Activated T-cell treated with anti-CD3 and anti-CD28 coated beads for 4 hours (primary cell): Measurements from ENCODE around the gene FCGR2B.
"Not testable (repeated sequence)": the region's sequence is repeated elsewhere in the genome, so short reads cannot be mapped to it uniquely, and the experiment has no call there.

ENCODE experiments used
- DNase-seq: peaks from one replicate; pipeline ENCODE4 v3.0.0-alpha.2; 2020

Gene FCGR2B

DNA sequence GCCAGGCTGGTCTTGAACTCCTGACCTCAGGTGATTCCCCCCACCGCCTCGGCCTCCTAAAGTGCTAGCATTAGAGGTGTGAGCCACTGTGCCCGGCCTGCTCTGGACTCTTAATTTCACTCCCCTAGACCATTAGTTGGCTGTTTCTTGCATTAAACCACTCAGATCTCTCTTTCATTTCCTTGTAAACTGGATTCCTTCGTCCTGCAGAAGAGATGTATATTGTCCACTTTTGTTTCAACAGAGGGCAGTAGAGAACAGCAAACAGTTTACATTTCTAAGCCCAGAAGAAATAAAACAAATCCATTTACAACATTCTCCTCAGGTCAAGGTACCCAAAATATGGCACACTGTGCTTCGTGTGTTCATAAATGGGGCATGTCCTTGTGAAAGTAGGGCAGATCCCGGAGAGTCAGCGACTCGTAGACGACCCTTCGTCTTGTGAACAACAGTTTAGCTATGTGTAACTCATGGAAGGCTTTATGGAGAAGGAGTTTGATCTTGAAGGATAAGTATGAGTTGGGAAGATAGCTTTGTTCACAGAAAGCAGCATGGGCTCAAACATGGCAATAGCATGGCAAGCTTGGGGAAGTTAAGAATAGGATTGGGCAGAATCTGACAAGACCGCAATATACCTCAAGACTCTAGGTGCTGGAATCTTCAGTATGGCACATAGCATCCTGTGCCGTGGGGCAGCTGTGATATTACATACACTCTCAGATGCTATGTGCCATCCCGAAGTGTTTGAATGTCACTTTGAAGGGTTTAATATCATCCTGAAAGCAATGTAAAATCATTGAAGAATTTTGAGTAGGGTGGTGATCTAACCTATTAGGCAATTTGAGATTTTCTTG is 15.2 kb upstream of the FCGR2B start:
- DNase-seq = not testable (repeated sequence)

DNA sequence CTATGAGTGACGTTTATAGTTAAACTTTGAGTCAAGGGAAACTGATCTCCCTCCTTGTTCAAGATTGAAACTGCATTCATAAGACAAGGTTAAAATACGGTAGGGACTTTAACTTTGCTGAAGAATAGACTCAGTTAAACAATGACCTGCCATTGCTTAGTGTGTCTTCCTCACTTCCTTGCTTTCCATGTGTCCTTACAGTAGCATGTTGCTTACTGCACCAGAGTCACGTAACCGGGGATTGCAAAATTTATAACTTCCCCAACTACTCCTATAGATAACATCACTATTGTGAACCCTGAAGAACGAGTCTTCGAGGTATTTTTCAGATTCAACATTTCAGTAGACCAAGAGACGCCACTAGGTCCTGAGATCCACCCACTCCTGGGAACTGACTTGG is 9.4 kb upstream of the FCGR2B start:
- not testable (repeated sequence) for DNase-seq

GRCh38 chr1:161653971-161654370 is 9.0 kb upstream of the FCGR2B start:
- not testable (repeated sequence) for DNase-seq

GRCh38 chr1:161658524-161658923 is 4.4 kb upstream of the FCGR2B start:
- DNase-seq = not testable (repeated sequence)

- DNase-seq = not testable (repeated sequence)
Observed at GRCh38 chr1:161661660-161662311, 1.2 kb upstream of the FCGR2B start.

- not testable (repeated sequence) for DNase-seq
Observed at GRCh38 chr1:161663569-161663968, 626 bp downstream of the FCGR2B start.

- DNase-seq = not testable (repeated sequence)
Observed at GRCh38 chr1:161664689-161665088, 1.7 kb downstream of the FCGR2B start.

DNA sequence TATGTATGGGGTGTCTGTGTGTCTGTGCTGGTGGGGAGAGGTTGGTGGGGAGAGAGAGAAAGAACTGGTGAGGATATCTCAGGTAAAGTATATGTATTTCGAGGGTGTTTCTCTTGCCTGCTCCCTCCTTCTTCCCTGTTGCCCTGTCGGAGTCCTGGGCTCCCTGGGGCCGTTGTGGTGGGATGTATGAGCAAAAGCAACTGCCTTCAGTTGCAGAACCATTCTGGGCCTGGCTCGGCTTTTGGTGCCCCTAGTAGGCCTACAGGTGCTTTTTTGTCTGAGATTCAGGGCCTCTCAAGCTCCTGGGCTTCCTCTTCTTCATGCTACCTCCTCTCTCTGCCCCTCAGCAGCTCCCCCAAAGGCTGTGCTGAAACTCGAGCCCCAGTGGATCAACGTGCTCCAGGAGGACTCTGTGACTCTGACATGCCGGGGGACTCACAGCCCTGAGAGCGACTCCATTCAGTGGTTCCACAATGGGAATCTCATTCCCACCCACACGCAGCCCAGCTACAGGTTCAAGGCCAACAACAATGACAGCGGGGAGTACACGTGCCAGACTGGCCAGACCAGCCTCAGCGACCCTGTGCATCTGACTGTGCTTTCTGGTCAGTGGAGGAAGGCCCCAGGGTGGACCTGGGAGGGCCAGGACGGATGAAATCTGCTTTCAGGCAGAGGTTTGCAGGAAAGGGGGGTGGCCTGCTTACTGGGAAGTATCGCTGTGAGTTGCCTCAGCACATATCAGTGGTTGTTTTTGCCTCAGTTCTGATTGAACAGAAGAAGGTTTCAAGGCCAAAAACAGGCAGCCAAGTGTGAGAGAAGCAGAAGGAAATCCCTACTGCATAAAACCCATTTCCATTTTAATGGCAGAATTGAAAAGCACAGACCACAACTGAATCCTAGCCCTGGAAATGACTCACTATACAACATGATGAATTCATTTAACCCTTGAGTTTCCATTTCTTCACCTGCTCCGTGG is 8.4 kb downstream of the FCGR2B start:
- DNase-seq = not testable (repeated sequence)

DNA sequence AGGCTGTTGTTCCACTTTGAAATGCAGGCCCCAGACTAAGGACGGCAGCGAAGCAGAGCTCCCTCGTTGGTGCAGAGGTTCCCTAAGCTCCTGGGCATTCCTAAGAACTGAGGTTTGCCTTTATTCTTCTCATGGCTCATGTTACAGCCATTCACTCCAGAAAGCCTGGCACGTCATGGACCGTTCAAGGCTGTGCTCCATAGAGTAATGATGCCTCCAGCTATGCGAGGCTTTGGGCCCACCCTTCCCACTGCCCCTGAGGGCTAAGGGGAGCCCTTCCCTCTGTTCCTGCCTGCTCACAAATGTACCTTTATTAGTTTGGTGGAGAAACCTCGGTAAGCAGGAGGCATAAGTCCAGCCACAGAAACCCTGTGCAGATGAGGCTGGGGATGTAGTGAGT is 10.5 kb downstream of the FCGR2B start:
- not testable (repeated sequence) for DNase-seq

- DNase-seq = not testable (repeated sequence)
Observed at GRCh38 chr1:161674447-161674846, 11.5 kb downstream of the FCGR2B start.

DNA sequence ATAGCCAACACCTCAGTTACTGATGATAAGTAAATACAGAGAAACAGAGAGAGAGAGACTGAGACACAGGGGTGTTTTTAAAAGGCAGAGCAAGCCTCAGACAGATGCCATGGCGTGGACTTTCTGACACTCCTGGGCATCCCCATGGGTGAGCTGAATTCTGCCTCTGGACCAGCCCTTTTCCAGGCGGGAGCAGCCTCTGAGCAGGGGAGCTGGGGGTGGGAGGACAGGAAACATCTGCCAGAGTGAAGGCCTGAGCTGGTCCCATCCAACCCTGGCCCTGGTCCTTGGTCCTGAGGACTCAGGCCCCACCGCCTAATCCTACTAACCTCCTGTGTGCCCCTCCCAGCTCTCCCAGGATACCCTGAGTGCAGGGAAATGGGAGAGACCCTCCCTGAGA is 12.0 kb downstream of the FCGR2B start:
- DNase-seq = not testable (repeated sequence)

- DNase-seq = no peak
Observed at GRCh38 chr1:161676441-161676840, 13.5 kb downstream of the FCGR2B start.

DNA sequence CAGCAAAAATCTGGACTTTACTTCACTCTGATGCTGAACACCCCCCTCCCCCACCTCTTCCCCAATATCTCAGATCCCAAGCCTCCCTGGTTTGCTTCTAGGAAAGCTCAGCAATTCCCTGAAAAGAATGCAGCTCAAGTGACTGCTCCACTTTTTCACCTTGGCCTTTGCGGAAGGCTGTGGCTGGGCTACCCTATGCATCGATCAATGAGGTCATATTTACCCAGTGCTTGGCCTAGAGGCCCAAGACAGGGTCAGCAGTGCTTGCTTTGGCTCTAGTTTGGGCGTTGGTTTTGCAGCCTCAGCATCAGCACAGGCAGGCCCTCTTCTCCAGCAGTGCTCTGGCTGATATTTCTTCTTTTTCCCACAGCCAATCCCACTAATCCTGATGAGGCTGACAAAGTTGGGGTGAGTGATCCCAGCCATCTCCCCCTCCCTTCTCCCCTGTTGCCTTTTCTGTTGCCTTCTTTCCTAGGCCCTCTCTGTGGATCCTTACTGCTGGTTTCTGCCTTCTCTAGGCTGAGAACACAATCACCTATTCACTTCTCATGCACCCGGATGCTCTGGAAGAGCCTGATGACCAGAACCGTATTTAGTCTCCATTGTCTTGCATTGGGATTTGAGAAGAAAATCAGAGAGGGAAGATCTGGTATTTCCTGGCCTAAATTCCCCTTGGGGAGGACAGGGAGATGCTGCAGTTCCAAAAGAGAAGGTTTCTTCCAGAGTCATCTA is 14.2 kb downstream of the FCGR2B start:
- no peak for DNase-seq

- DNase-seq = no peak
Observed at GRCh38 chr1:161678500-161678899, 15.6 kb downstream of the FCGR2B start.

GRCh38 chr1:161681879-161682278 is 18.9 kb downstream of the FCGR2B start:
- no peak for DNase-seq

- DNase-seq = no peak
Observed at GRCh38 chr1:161688946-161689345, 26.0 kb downstream of the FCGR2B start.

DNA sequence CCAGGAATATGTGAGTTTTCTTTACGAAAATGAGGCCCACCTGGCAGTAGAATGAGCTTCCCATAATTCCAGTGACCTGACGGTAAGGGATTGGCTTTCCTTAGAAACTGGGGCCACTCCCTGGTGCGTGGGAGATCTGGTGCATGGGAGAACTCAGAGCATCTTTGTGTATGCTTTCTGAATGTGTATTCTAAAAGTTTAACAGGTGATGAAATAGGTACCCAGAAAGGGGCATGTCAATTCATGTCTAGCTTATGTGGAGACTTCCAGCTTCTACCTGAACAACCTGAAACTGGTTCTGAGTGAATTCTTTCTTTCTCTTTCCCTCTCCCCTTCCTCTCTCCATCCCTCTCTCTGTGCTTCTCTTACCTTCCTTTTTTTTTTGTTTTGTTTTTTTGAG is 28.9 kb downstream of the FCGR2B start:
- no peak for DNase-seq

- DNase-seq = not testable (repeated sequence)
Observed at GRCh38 chr1:161693020-161693712, 30.2 kb downstream of the FCGR2B start.

DNA sequence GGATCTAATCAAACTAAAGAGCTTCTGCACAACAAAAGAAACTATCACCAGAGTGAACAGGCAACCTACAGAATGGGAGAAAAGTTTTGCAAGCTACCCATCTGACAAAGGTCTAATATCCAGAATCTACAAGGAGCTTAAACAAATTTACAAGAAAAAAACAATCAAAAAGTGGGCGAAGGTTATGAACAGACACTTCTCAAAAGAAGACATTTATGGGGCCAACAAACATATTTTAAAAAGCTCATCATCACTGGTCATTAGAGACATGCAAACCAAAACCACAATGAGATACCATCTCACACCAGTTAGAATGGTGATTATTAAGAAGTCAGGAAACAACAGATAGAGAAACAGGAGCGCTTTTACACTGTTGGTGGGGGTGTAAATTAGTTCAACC is 35.4 kb downstream of the FCGR2B start:
- DNase-seq = not testable (repeated sequence)

DNA sequence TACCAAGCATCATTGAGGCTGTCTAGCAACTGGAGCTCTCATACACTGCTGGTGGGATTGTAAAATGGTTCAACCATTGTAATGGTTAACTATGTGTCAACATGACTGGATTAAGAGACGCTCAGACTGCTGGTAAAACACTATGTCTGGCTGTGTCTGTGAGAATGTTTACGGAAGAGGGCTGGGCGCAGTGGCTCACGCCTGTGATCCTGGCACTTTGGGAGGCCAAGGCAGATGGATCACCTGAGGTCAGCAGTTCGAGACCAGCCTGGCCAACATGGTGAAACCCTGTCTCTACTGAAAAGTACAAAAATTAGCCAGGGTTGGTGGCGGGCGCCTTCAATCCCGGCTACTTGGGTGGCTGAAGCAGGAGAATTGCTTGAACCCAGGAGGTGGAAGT is 39.3 kb downstream of the FCGR2B start:
- DNase-seq = no peak

DNA sequence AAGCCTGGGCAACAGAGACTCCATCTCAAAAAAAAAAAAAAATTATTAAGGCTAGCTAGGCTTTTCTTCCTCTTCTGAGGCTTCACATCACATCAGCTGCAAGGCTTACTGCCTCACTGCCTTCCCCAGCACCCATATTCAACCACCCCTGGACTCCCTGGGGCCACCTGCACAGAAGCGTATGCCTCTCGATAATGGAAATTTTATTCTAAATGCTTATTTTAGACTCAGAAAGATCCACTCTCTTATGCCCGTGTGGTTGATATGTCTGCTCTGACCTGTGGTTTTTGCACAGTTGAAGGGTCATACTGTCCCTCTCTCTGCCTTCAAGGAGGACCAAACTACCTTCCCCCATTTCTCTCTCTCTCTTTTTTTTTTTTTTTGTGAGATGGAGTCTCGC is 42.6 kb downstream of the FCGR2B start:
- DNase-seq = no peak

GRCh38 chr1:161706113-161706481 is 43.2 kb downstream of the FCGR2B start:
- DNase-seq = no peak
